Memory B cell (primary cell): ENCODE results near the gene SH3PXD2B.
"Not testable (repeated sequence)": the region's sequence is repeated elsewhere in the genome, so short reads cannot be mapped to it uniquely, and the experiment has no call there.

Experiments used
- ATAC-seq: fragments of 150-1000 bp; cut with Tn5 transposase; 2 replicates; pipeline ENCODE4 v1.10.0; 2021; ENCODE audit warnings: low read depth, mild to moderate bottlenecking, moderate library complexity
- DNase-seq, 2 donors: peaks; one replicate each; pipeline ENCODE4 v3.0.0; 2022; ENCODE audit warnings: low spot score in 2 of 2
- H3K27ac Mint-ChIP-seq: one replicate; pipeline ENCODE4 v1.8.0; 2022; ENCODE audit warnings: mild to moderate bottlenecking, moderate library complexity, mixed read lengths
- H3K27me3 Mint-ChIP-seq: one replicate; pipeline ENCODE4 v1.8.0; 2022; ENCODE audit warnings: mixed read lengths
- H3K36me3 Mint-ChIP-seq: one replicate; pipeline ENCODE4 v1.8.0; 2022; ENCODE audit warnings: mild to moderate bottlenecking, mixed read lengths
- H3K4me1 Mint-ChIP-seq: one replicate; pipeline ENCODE4 v1.8.0; 2022; ENCODE audit warnings: mixed read lengths
- H3K4me3 Mint-ChIP-seq: one replicate; pipeline ENCODE4 v1.8.0; 2022; ENCODE audit warnings: mild to moderate bottlenecking, moderate library complexity, mixed read lengths
- H3K9me3 Mint-ChIP-seq: one replicate; pipeline ENCODE4 v1.8.0; 2022; ENCODE audit warnings: mixed read lengths

SH3PXD2B gene

GRCh38 chr5:172347496-172348052 lies 106.8 kb downstream of the SH3PXD2B start:
- Mint-ChIP-seq H3K36me3 (no peaks in the 10 kb centered on the region), H3K9me3 (no peaks in the 10 kb centered on the region), H3K4me3 (no peak overlapping the region), H3K27ac (no peak overlapping the region), H3K27me3 (peaks cover 8% of the 10 kb centered on the region), H3K4me1 (no peaks in the 10 kb centered on the region)
- no peak for ATAC-seq
- no peak for DNase-seq

- Mint-ChIP-seq H3K27ac (no peak overlapping the region), H3K4me3 (no peak overlapping the region), H3K4me1 (no peaks in the 10 kb centered on the region), H3K27me3 (peaks cover 10% of the 10 kb centered on the region), H3K9me3 (no peaks in the 10 kb centered on the region), H3K36me3 (no peaks in the 10 kb centered on the region)
- DNase-seq (no peak), ATAC-seq (no peak)
Measured at GRCh38 chr5:172345881-172346280, 108.4 kb downstream of the SH3PXD2B start.

DNA sequence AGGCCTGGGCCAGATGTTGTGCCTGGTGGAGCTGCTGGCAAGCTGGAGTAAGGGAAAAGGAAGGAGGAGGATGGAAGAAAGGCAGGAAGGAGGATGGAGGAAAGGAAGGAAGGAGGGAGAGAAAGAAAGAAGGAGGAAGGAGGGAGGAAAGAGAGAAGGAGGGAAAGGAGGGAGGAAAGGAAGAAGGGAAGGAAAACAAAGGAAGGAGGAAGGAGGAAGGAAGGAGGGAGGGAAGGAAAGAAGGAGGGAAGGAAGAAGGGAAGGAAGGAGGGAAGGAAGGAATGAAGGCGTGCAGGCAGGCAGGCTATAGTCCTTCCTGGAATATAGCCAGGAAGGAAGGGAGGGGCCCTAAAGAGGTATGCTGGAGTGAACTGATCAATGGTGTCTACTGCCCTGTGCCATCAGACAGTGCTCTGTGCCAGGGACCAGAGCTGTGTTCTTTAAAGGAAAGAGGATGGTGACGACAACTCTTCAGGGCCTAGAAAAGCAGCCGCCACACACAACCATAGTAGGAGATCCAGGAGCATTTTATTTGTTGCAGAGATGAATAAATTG lies 109.4 kb downstream of the SH3PXD2B start:
- no peak overlapping the region for H3K4me3 Mint-ChIP-seq
- H3K4me1 Mint-ChIP-seq = no peaks in the 10 kb centered on the region
- DNase-seq = no peak
- no peaks in the 10 kb centered on the region for H3K36me3 Mint-ChIP-seq
- H3K27ac Mint-ChIP-seq = no peak overlapping the region
- no peaks in the 10 kb centered on the region for H3K9me3 Mint-ChIP-seq
- ATAC-seq = no peak
- peaks cover 10% of the 10 kb centered on the region for H3K27me3 Mint-ChIP-seq

DNA sequence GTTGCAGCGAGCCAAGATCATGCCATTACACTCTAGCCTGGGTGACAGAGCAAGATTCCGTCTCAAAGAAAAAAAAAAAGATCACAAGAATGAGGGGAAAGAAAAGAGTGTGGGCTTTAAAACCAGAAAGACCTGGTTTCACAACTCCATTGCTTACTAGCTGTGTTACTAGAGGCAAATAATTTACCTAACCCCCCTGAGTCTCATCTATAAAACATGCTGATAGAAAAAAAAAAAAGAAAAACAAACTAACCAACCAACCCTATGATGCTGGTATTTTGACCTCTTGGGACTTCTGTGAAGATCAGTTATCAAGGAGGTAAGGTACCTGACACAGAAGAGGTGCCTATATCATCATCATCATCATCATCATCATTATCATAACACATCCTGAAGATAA lies 110.6 kb downstream of the SH3PXD2B start:
- Mint-ChIP-seq H3K9me3 (no peaks in the 10 kb centered on the region), H3K27ac (no peak overlapping the region), H3K4me1 (no peaks in the 10 kb centered on the region), H3K27me3 (peaks cover 13% of the 10 kb centered on the region), H3K4me3 (no peak overlapping the region), H3K36me3 (no peaks in the 10 kb centered on the region)
- DNase-seq (no peak), ATAC-seq (no peak)

DNA sequence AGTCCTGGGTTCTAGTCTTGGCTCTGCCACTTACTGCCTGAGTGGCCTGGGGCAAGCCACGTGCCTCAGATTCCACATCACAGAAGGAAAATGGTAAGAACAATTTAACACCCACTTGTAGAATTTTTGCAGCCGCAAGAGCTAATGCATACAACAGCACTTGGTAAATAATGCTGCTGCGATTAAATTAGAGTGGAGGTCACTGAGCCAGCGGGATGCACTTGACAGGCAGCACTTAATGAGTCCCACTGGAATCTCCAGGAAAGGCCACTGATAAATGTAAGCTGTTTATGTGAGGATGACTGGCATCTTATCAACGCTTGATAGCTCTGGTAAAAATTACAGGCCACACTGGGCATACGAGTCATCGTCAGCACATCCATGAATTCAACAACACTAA lies 111.4 kb downstream of the SH3PXD2B start:
- H3K9me3 Mint-ChIP-seq = no peaks in the 10 kb centered on the region
- no peaks in the 10 kb centered on the region for H3K36me3 Mint-ChIP-seq
- DNase-seq (no peak), ATAC-seq (no peak)
- H3K4me1 Mint-ChIP-seq = no peaks in the 10 kb centered on the region
- no peak overlapping the region for H3K27ac Mint-ChIP-seq
- peaks cover 13% of the 10 kb centered on the region for H3K27me3 Mint-ChIP-seq
- H3K4me3 Mint-ChIP-seq = no peak overlapping the region

- H3K4me3 Mint-ChIP-seq = no peak overlapping the region
- no peaks in the 10 kb centered on the region for H3K36me3 Mint-ChIP-seq
- H3K27me3 Mint-ChIP-seq = peaks cover 13% of the 10 kb centered on the region
- no peaks in the 10 kb centered on the region for H3K4me1 Mint-ChIP-seq
- H3K27ac Mint-ChIP-seq = no peak overlapping the region
- ATAC-seq = no peak
- no peak for DNase-seq
- H3K9me3 Mint-ChIP-seq = no peaks in the 10 kb centered on the region
Measured at GRCh38 chr5:172339264-172340180, 114.8 kb downstream of the SH3PXD2B start.

GRCh38 chr5:172336676-172337285 lies 117.5 kb downstream of the SH3PXD2B start:
- DNase-seq (no peak), ATAC-seq (no peak)
- Mint-ChIP-seq H3K4me1 (no peaks in the 10 kb centered on the region), H3K27ac (no peak overlapping the region), H3K4me3 (no peak overlapping the region), H3K9me3 (no peaks in the 10 kb centered on the region), H3K36me3 (no peaks in the 10 kb centered on the region), H3K27me3 (peaks cover 14% of the 10 kb centered on the region)

DNA sequence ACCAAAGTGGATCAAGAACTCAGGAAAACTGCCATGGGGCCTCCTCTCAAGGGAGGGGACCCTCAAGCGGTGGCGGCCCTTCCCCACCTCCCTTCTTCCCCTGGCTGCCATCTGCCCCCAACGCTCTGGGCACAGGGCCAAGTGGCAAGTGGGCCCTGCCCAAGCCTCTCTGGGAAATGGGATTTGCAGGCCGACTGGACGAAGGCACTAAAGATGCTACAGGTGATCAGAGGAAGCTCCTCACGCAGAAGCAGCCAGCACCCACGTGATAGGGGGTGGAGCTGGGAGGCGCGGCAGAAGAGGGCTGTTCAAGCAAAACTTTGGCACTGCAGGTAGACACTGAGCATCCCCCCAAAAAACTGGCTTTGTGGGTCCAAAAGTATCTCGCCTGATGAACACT lies 118.1 kb downstream of the SH3PXD2B start:
- no peaks in the 10 kb centered on the region for H3K4me1 Mint-ChIP-seq
- H3K27ac Mint-ChIP-seq = no peak overlapping the region
- ATAC-seq (no peak), DNase-seq (no peak)
- peaks cover 18% of the 10 kb centered on the region for H3K27me3 Mint-ChIP-seq
- no peaks in the 10 kb centered on the region for H3K9me3 Mint-ChIP-seq
- H3K36me3 Mint-ChIP-seq = no peaks in the 10 kb centered on the region
- H3K4me3 Mint-ChIP-seq = no peak overlapping the region

GRCh38 chr5:172335721-172336120 lies 118.6 kb downstream of the SH3PXD2B start:
- no peaks in the 10 kb centered on the region for H3K36me3 Mint-ChIP-seq
- H3K9me3 Mint-ChIP-seq = no peaks in the 10 kb centered on the region
- no peak overlapping the region for H3K27ac Mint-ChIP-seq
- DNase-seq = no peak
- no peaks in the 10 kb centered on the region for H3K4me1 Mint-ChIP-seq
- H3K27me3 Mint-ChIP-seq = peaks cover 18% of the 10 kb centered on the region
- no peak for ATAC-seq
- H3K4me3 Mint-ChIP-seq = no peak overlapping the region

GRCh38 chr5:172334641-172335040 lies 119.7 kb downstream of the SH3PXD2B start:
- Mint-ChIP-seq H3K27ac (no peak overlapping the region), H3K27me3 (peaks cover 15% of the 10 kb centered on the region), H3K36me3 (no peaks in the 10 kb centered on the region), H3K4me3 (no peak overlapping the region), H3K4me1 (no peaks in the 10 kb centered on the region), H3K9me3 (no peaks in the 10 kb centered on the region)
- DNase-seq (no peak), ATAC-seq (no peak)

GRCh38 chr5:172334196-172334595 lies 120.1 kb downstream of the SH3PXD2B start:
- no peak for DNase-seq

DNA sequence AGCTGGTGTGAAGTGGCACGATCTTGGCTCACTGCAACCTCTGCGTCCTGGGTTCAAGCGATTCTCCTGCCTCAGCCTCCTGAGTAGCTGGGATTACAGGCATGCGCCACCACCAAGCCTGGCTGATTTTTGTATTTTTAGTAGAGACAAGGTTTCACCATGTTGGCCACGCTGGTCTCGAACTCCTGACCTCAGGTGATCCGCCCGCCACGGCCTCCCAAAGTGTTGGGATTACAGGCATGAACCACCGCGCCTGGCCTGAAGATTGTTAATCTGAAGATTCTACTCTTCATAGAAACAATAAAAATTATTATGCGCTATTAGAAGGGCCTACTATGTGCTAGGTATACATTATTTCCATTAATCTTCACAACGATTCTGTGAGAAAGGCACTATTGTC lies 127.4 kb downstream of the SH3PXD2B start:
- H3K4me1 Mint-ChIP-seq, DNase-seq, H3K4me3 Mint-ChIP-seq, ATAC-seq, H3K27ac Mint-ChIP-seq, H3K27me3 Mint-ChIP-seq, H3K36me3 Mint-ChIP-seq, H3K9me3 Mint-ChIP-seq: not testable (repeated sequence)

More at GRCh38 chr5:172334196-172334595, 120.1 kb downstream of the SH3PXD2B start:
- no peak overlapping the region for H3K4me3 Mint-ChIP-seq
- H3K9me3 Mint-ChIP-seq = no peaks in the 10 kb centered on the region
- no peak overlapping the region for H3K27ac Mint-ChIP-seq
- no peak for ATAC-seq
- no peaks in the 10 kb centered on the region for H3K36me3 Mint-ChIP-seq
- no peaks in the 10 kb centered on the region for H3K4me1 Mint-ChIP-seq
- peaks cover 14% of the 10 kb centered on the region for H3K27me3 Mint-ChIP-seq

DNA sequence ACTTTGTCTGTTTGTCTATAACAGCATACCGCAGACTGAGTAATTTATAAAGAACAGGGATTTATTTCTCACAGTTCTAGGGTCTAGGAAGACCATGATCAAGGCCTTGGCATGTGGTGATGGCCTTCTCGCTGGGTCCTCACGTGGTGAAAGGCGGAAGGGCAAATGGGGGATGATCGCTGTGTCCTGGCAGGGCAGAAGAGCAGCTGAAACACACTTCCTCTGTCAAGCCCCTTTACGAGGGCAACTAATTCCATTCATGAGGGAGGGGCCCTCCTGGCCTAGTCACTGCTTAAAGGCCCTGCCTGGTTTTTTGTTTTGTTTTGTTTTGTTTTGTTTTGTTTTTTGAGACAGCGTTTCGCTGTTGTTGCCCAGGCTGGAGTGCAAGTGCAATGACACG lies 128.9 kb downstream of the SH3PXD2B start:
- Mint-ChIP-seq H3K9me3 (no peaks in the 10 kb centered on the region), H3K4me1 (peaks cover 13% of the 10 kb centered on the region), H3K4me3 (no peak overlapping the region), H3K27me3 (no peaks in the 10 kb centered on the region), H3K27ac (no peak overlapping the region), H3K36me3 (no peaks in the 10 kb centered on the region)
- DNase-seq (no peak), ATAC-seq (no peak)
